ENCODE results near the gene DAG1. TPM values are rescaled to one million over a fixed set of nuclear protein-coding genes. Genes with fewer than 3 reads are reported as not detected.

DAG1 gene
- total RNA-seq, 1 experiment from 2014 or later, result 99.9 TPM

GRCh38 chr3:49421890-49422378, 48.1 kb upstream of the DAG1 start:
- ATAC-seq (no peak), DNase-seq (ENCODE audit: low read depth, low spot score) (no peak)
- Histone ChIP-seq H3K9ac (ENCODE audit: low read length) (no peak overlapping the region), H3K9me3 (ENCODE audit: control insufficient read depth in 1 of 2, insufficient read depth in 1 of 2, low read depth in 1 of 2, low read length in 2 of 2) (no peaks in the 10 kb centered on the region), H3K9me2 (ENCODE audit: insufficient read depth) (no peaks in the 10 kb centered on the region), H3K27ac (ENCODE audit: low read depth, low read length) (no peak overlapping the region), H3K27me3 (ENCODE audit: insufficient read depth, low read length) (no peaks in the 10 kb centered on the region), H3K4me2 (ENCODE audit: low read length) (peak overlapping the region; percentile 48; the same call in 1 of the 2 replicates), H4K20me1 (ENCODE audit: insufficient read depth) (no peaks in the 10 kb centered on the region), H2AFZ (ENCODE audit: low read depth, low read length, poor library complexity, severe bottlenecking) (no peak overlapping the region), H3K79me2 (ENCODE audit: insufficient read depth, low read length) (no peaks in the 10 kb centered on the region), H3K36me3 (ENCODE audit: control insufficient read depth in 1 of 2, insufficient read depth in 2 of 2, low read length in 2 of 2) (peaks cover under 1 to 2% of the 10 kb centered on the region in 2 experiments; a peak in 1 of 4 replicates), H3K4me1 (ENCODE audit: control insufficient read depth in 1 of 2, insufficient read depth in 2 of 2, low read length in 2 of 2) (peaks cover 3 to 58% of the 10 kb centered on the region in 2 experiments), H3K4me3 (replicated peaks in 1 of 2; ENCODE audit: low read depth in 1 of 2, low read length in 2 of 2) (no peak overlapping the region)
- ChIA-PET CTCF (no interaction called here), POLR2A (no interaction called here), RAD21 (ENCODE audit: low non-redundant PET in 1 of 2, low total read pairs in 2 of 2, uncharacterized antibody in 2 of 2, unreplicated experiment in 2 of 2) (no interaction called here)
- TF ChIP-seq POLR2A (IDR thresholded peaks at IDR 0.05; ENCODE audit: borderline replicate concordance, extremely low read depth, insufficient read depth, insufficient read length), result no peak
- no peak for TF ChIP-seq YY1 (IDR thresholded peaks at IDR 0.05; ENCODE audit: extremely low read depth, insufficient replicate concordance, low read depth, low read length)
- no peak for TF ChIP-seq FOSL1 (IDR thresholded peaks at IDR 0.05; ENCODE audit: low read depth)
- no peak for TF ChIP-seq SP1 (IDR thresholded peaks at IDR 0.05; ENCODE audit: low read depth)
- no peak for TF ChIP-seq ZFX (IDR thresholded peaks at IDR 0.05)
- TF ChIP-seq EGR1 (IDR thresholded peaks at IDR 0.05; ENCODE audit: low read depth), result no peak
- no peak for TF ChIP-seq SRF (IDR thresholded peaks at IDR 0.05; ENCODE audit: low read depth)
- no peak for TF ChIP-seq CTCF (IDR thresholded peaks at IDR 0.05 in 2 of 3, conservative IDR thresholded peaks at IDR 0.05 in 1 of 3; ENCODE audit: borderline replicate concordance in 1 of 3, insufficient read depth in 1 of 3, low read depth in 2 of 3, low read length in 2 of 3)
- no peak for TF ChIP-seq RAD21 (IDR thresholded peaks at IDR 0.05; ENCODE audit: low read depth)
- no peak for TF ChIP-seq TCF7L2 (IDR thresholded peaks at IDR 0.05; ENCODE audit: borderline replicate concordance, extremely low read depth, insufficient read depth, insufficient read length)
- no peak for TF ChIP-seq MAX (IDR thresholded peaks at IDR 0.05)
- TF ChIP-seq ZNF274 (IDR thresholded peaks at IDR 0.05; ENCODE audit: low read depth, low read length), result no peak
- no peak for TF ChIP-seq ZBTB33 (IDR thresholded peaks at IDR 0.05; ENCODE audit: extremely low read depth, insufficient replicate concordance, low read length)
- no peak for TF ChIP-seq EZH2phosphoT487 (IDR thresholded peaks at IDR 0.05; ENCODE audit: borderline replicate concordance)
- no peak for TF ChIP-seq EZH2 (IDR thresholded peaks at IDR 0.05)
- no peak for TF ChIP-seq ATF3 (IDR thresholded peaks at IDR 0.05)
- TF ChIP-seq CEBPB (IDR thresholded peaks at IDR 0.05; ENCODE audit: low read depth), result no peak
- intact Hi-C loops (cut with micrococcal nuclease), result no loop called here
- no TSS peak for BruUV-seq (replicated peaks)

All from HCT116 (cell line).